ENCODE results near the gene ABI3BP.

Gene ABI3BP

DNA sequence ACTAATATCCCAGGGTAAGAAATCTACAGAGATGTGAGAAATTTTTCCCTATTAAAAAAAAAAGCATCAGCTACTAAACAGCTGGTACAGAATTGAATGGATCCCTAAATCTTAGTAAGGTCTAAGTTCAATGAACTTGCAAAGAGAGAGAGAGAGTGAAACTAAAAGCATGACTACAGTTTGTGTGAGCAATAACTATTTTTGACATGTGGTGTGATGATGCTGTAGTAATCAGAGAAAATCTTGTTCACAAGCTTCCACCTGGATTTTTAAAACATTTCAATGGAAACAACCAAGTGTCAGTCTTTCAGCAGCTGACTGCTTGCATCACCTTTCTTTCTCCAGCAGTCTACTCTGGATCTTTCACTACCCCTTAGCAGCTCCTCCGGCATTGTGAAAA is 45.2 kb upstream of the ABI3BP start:
- H3K27ac ChIP-seq (ENCODE audit: low read depth, low read length): no peak overlapping the region
- no peaks in the 10 kb centered on the region for H3K9me3 ChIP-seq (ENCODE audit: insufficient read depth, low read length)
- no peaks in the 10 kb centered on the region for H3K9me2 ChIP-seq (replicated peaks; ENCODE audit: insufficient read depth, low read length)
- H3K4me3 ChIP-seq (ENCODE audit: insufficient read depth, low read length, poor library complexity, severe bottlenecking): no peak overlapping the region
- H4K20me1 ChIP-seq (ENCODE audit: low read depth, low read length): no peaks in the 10 kb centered on the region
- no peak for TF ChIP-seq EZH2phosphoT487 (conservative IDR thresholded peaks at IDR 0.05; ENCODE audit: low read length)
- TF ChIP-seq, protein P1, sequence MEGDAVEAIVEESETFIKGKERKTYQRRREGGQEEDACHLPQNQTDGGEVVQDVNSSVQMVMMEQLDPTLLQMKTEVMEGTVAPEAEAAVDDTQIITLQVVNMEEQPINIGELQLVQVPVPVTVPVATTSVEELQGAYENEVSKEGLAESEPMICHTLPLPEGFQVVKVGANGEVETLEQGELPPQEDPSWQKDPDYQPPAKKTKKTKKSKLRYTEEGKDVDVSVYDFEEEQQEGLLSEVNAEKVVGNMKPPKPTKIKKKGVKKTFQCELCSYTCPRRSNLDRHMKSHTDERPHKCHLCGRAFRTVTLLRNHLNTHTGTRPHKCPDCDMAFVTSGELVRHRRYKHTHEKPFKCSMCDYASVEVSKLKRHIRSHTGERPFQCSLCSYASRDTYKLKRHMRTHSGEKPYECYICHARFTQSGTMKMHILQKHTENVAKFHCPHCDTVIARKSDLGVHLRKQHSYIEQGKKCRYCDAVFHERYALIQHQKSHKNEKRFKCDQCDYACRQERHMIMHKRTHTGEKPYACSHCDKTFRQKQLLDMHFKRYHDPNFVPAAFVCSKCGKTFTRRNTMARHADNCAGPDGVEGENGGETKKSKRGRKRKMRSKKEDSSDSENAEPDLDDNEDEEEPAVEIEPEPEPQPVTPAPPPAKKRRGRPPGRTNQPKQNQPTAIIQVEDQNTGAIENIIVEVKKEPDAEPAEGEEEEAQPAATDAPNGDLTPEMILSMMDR (IDR thresholded peaks at IDR 0.05; ENCODE audit: insufficient read depth, low read length, poor library complexity, severe bottlenecking): no peak
- H3K79me2 ChIP-seq (ENCODE audit: insufficient read depth, low read length): no peaks in the 10 kb centered on the region
- H2AFZ ChIP-seq (ENCODE audit: low read depth, low read length, severe bottlenecking): no peak overlapping the region
- H3K9ac ChIP-seq (ENCODE audit: low read length): no peak overlapping the region
- no peaks in the 10 kb centered on the region for H3K27me3 ChIP-seq (ENCODE audit: low read length)
- H3F3A ChIP-seq (ENCODE audit: insufficient read depth): no peaks in the 10 kb centered on the region
- H3K36me3 ChIP-seq (ENCODE audit: low read length): no peaks in the 10 kb centered on the region
- H3K4me2 ChIP-seq (ENCODE audit: low read depth, low read length, poor library complexity, severe bottlenecking): no peak overlapping the region

DNA sequence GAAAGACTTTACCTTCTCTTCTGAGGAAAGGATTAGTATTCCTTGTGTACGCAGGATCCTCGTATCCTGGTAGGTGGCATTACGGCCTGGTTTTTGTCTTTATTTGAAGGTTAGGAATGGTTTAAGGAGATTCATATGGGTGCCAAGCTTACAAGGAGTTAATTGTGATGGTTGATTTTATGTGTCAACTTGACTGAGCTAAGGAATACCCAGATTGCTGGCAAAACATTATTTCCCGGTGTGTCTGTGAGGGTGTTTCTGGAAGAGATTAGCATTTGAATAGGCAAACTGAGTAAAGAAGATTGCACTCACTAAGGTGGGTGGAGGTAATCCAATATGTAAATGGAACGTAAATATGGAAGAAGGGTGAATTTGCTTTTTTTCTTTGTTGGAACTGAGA is 44.4 kb upstream of the ABI3BP start:
- Histone ChIP-seq H3K27me3 (ENCODE audit: low read length) (no peaks in the 10 kb centered on the region), H3K79me2 (ENCODE audit: insufficient read depth, low read length) (no peaks in the 10 kb centered on the region), H3K36me3 (ENCODE audit: low read length) (no peaks in the 10 kb centered on the region), H3K9me3 (ENCODE audit: insufficient read depth, low read length) (no peaks in the 10 kb centered on the region), H3K9ac (ENCODE audit: low read length) (no peak overlapping the region), H3K4me2 (ENCODE audit: low read depth, low read length, poor library complexity, severe bottlenecking) (no peak overlapping the region), H3F3A (ENCODE audit: insufficient read depth) (no peaks in the 10 kb centered on the region), H3K27ac (ENCODE audit: low read depth, low read length) (no peak overlapping the region), H3K9me2 (replicated peaks; ENCODE audit: insufficient read depth, low read length) (no peaks in the 10 kb centered on the region), H2AFZ (ENCODE audit: low read depth, low read length, severe bottlenecking) (no peak overlapping the region), H3K4me3 (ENCODE audit: insufficient read depth, low read length, poor library complexity, severe bottlenecking) (no peak overlapping the region), H4K20me1 (ENCODE audit: low read depth, low read length) (no peaks in the 10 kb centered on the region)
- no peak for TF ChIP-seq EZH2phosphoT487 (conservative IDR thresholded peaks at IDR 0.05; ENCODE audit: low read length)

DNA sequence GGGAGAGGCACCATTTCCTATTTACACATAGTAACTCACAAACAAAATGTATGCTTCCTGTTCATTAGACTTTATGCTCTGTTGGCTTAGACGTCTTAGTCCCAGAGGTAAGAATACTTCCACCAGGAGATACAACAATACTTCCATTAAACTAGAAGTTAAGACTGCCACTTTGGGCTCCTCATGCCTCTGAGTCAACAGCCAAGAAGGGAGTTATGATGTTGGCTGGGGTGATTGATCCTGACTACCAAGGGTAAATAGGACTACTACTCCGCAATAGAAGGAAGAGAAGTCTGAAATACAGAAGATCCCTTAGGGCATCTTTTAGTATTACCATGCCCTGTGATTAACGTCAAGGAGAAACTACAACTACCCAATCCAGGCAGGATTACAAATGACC is 43.5 kb upstream of the ABI3BP start:
- no peak overlapping the region for H2AFZ ChIP-seq (ENCODE audit: low read depth, low read length, severe bottlenecking)
- H3F3A ChIP-seq (ENCODE audit: insufficient read depth): no peaks in the 10 kb centered on the region
- H3K79me2 ChIP-seq (ENCODE audit: insufficient read depth, low read length): no peaks in the 10 kb centered on the region
- no peaks in the 10 kb centered on the region for H3K27me3 ChIP-seq (ENCODE audit: low read length)
- no peak overlapping the region for H3K4me3 ChIP-seq (ENCODE audit: insufficient read depth, low read length, poor library complexity, severe bottlenecking)
- H3K9me2 ChIP-seq (replicated peaks; ENCODE audit: insufficient read depth, low read length): no peaks in the 10 kb centered on the region
- no peak overlapping the region for H3K27ac ChIP-seq (ENCODE audit: low read depth, low read length)
- no peak overlapping the region for H3K9ac ChIP-seq (ENCODE audit: low read length)
- H4K20me1 ChIP-seq (ENCODE audit: low read depth, low read length): no peaks in the 10 kb centered on the region
- H3K36me3 ChIP-seq (ENCODE audit: low read length): no peaks in the 10 kb centered on the region
- TF ChIP-seq, protein P1 (IDR thresholded peaks at IDR 0.05; ENCODE audit: insufficient read depth, low read length, poor library complexity, severe bottlenecking): no peak
- no peak for TF ChIP-seq EZH2phosphoT487 (conservative IDR thresholded peaks at IDR 0.05; ENCODE audit: low read length)
- no peaks in the 10 kb centered on the region for H3K9me3 ChIP-seq (ENCODE audit: insufficient read depth, low read length)
- no peak overlapping the region for H3K4me2 ChIP-seq (ENCODE audit: low read depth, low read length, poor library complexity, severe bottlenecking)

DNA sequence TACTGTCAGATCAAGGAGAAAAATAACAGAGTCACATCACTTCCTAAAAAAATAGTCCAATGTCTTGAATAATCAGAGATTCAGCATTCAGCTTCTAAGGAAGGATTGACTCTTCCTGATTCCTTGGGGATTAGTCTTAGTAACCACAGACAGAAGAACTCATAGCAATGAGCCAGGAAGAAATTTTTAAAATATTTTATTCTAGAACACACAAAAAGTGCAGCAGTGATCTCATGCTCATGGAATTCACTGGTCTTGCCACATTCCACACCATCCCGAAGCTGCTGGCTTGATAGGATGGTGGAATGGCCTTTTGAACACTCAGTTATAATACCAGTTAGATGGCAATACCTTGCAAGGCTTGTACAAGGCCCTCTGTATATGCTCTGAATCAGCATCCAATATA is 43.0 kb upstream of the ABI3BP start:
- Histone ChIP-seq H3K4me2 (ENCODE audit: low read depth, low read length, poor library complexity, severe bottlenecking) (no peak overlapping the region), H3K27ac (ENCODE audit: low read depth, low read length) (no peak overlapping the region), H2AFZ (ENCODE audit: low read depth, low read length, severe bottlenecking) (no peak overlapping the region), H3K4me3 (ENCODE audit: insufficient read depth, low read length, poor library complexity, severe bottlenecking) (no peak overlapping the region), H3K9ac (ENCODE audit: low read length) (no peak overlapping the region), H3K27me3 (ENCODE audit: low read length) (no peaks in the 10 kb centered on the region), H3K79me2 (ENCODE audit: insufficient read depth, low read length) (no peaks in the 10 kb centered on the region), H3K9me3 (ENCODE audit: insufficient read depth, low read length) (no peaks in the 10 kb centered on the region), H3K36me3 (ENCODE audit: low read length) (no peaks in the 10 kb centered on the region), H3F3A (ENCODE audit: insufficient read depth) (no peaks in the 10 kb centered on the region), H3K9me2 (replicated peaks; ENCODE audit: insufficient read depth, low read length) (no peaks in the 10 kb centered on the region), H4K20me1 (ENCODE audit: low read depth, low read length) (no peaks in the 10 kb centered on the region)
- no peak for TF ChIP-seq EZH2phosphoT487 (conservative IDR thresholded peaks at IDR 0.05; ENCODE audit: low read length)
- TF ChIP-seq, protein P1 (IDR thresholded peaks at IDR 0.05; ENCODE audit: insufficient read depth, low read length, poor library complexity, severe bottlenecking): no peak

All from SU-DHL-6 (cell line).